ENCODE measurements around the gene ZNF45. TPM values are rescaled to one million over a fixed set of nuclear protein-coding genes. Genes with fewer than 3 reads are reported as not detected.
A peak's percentile ranks its signal among the peaks of the same experiment; 100 is the strongest.

The ZNF45 gene
- total RNA-seq, 2 donors from 2014 or later: 8.1 to 16.9 TPM

DNA sequence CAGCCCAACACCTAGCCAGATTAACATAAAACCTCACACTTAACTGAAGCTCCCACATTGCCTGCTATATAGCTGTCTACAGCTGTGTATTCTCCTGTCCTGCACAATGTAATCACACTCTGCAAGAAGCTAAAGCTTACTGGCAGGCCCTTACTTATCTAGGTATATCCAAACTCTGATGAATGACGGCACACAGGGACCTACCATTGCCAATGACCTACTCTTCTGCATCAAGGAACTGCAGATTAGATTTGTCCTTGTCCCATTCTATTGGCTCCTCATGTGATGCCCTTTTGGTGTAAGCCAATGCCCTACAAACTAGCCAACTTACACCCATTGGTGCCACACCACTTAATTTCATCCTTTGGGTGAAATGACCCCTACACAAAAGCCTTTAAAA is 26.4 kb downstream of the ZNF45 start:
- Histone ChIP-seq H3K27ac (no peak overlapping the region), H3K4me3 (no peak overlapping the region), H3K9me3 (peaks cover 84% of the 10 kb centered on the region), H3K27me3 (replicated peaks; ENCODE audit: insufficient read depth) (no peaks in the 10 kb centered on the region), H3K36me3 (peaks cover 7% of the 10 kb centered on the region), H3K4me1 (ENCODE audit: control insufficient read depth in 1 of 2, low read depth in 2 of 2) (no peaks in the 10 kb centered on the region)
- TF ChIP-seq, protein P1, sequence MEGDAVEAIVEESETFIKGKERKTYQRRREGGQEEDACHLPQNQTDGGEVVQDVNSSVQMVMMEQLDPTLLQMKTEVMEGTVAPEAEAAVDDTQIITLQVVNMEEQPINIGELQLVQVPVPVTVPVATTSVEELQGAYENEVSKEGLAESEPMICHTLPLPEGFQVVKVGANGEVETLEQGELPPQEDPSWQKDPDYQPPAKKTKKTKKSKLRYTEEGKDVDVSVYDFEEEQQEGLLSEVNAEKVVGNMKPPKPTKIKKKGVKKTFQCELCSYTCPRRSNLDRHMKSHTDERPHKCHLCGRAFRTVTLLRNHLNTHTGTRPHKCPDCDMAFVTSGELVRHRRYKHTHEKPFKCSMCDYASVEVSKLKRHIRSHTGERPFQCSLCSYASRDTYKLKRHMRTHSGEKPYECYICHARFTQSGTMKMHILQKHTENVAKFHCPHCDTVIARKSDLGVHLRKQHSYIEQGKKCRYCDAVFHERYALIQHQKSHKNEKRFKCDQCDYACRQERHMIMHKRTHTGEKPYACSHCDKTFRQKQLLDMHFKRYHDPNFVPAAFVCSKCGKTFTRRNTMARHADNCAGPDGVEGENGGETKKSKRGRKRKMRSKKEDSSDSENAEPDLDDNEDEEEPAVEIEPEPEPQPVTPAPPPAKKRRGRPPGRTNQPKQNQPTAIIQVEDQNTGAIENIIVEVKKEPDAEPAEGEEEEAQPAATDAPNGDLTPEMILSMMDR (IDR thresholded peaks at IDR 0.05): no peak
- ATAC-seq (ENCODE audit: insufficient number of reproducible peaks, low FRiP score, low read depth): no peak
- no peak for DNase-seq (ENCODE audit: low spot score)

DNA sequence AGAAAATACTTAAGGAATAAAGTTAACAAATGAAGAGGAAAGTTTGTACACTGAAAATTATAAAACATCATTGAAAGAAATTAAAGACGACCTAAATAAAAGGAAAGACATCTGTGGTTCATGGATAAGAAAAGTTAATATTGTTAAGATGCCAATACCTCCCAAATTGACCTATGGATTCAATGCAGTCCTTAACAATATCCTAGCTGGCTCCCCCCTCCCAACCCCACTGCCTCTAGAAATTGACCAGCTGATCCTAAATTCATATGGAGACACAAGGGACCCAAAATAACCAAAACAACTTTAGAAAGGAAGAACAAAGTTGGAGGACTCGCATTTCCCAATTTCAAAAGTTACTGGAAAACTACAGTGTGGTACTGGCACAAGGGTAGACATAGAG is 28.3 kb downstream of the ZNF45 start:
- H3K4me1 ChIP-seq (ENCODE audit: control insufficient read depth in 1 of 2, low read depth in 2 of 2): no peaks in the 10 kb centered on the region
- no peak overlapping the region for H3K4me3 ChIP-seq
- TF ChIP-seq, protein P1 (IDR thresholded peaks at IDR 0.05): no peak
- H3K9me3 ChIP-seq: peaks cover 69% of the 10 kb centered on the region
- no peak overlapping the region for H3K27ac ChIP-seq
- ATAC-seq (ENCODE audit: insufficient number of reproducible peaks, low FRiP score, low read depth): no peak
- H3K27me3 ChIP-seq (replicated peaks; ENCODE audit: insufficient read depth): no peaks in the 10 kb centered on the region
- DNase-seq (ENCODE audit: low spot score): no peak
- no peaks in the 10 kb centered on the region for H3K36me3 ChIP-seq

DNA sequence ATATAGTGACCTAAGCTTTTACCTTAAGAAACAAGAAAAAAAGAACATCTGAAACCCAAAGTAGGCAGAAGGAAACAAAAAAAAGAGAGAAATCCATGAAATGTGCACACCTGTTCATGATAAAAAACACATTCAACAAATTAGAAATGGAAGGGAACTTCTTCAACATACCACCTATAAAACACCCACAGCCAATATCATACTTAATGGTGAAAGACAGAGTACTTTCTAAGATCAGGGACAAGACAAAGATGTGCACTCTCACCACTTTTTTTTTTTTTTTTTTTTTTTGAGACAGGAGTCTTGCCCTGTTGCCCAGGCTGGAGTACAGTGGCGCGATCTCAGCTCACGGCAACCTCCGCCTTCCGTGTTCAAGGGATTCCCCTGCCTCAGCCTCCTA is 29.2 kb downstream of the ZNF45 start:
- Histone ChIP-seq H3K27ac (no peak overlapping the region), H3K4me1 (ENCODE audit: control insufficient read depth in 1 of 2, low read depth in 2 of 2) (no peaks in the 10 kb centered on the region), H3K27me3 (replicated peaks; ENCODE audit: insufficient read depth) (no peaks in the 10 kb centered on the region), H3K36me3 (no peaks in the 10 kb centered on the region), H3K4me3 (no peak overlapping the region), H3K9me3 (peaks cover 62% of the 10 kb centered on the region)
- DNase-seq (ENCODE audit: low spot score): no peak
- no peak for ATAC-seq (ENCODE audit: insufficient number of reproducible peaks, low FRiP score, low read depth)
- TF ChIP-seq, protein P1 (IDR thresholded peaks at IDR 0.05): no peak

DNA sequence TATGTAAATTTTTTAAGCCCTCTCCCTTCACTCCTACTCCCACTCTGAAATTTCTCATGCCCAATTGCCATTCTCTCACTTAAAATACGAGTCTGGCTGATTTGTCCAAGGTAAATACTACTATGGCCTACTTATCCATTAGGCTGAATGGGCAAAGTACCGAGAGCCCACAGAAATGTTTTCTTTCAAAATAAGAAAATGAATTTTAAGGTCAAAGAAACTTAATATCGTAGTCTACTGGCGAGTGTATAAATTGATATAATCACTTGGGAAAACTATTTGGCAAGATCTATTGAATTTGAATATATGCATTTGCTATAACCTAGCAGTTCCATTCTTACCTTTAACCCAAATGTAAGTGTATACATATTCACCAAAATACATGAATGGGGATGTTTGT is 32.7 kb downstream of the ZNF45 start:
- Histone ChIP-seq H3K27me3 (replicated peaks; ENCODE audit: insufficient read depth) (no peaks in the 10 kb centered on the region), H3K36me3 (no peaks in the 10 kb centered on the region), H3K4me3 (peak overlapping the region; percentile 71), H3K4me1 (ENCODE audit: control insufficient read depth in 1 of 2, low read depth in 2 of 2) (no peaks in the 10 kb centered on the region), H3K27ac (no peak overlapping the region), H3K9me3 (peaks cover 43% of the 10 kb centered on the region)
- TF ChIP-seq, protein P1 (IDR thresholded peaks at IDR 0.05): no peak
- DNase-seq (ENCODE audit: low spot score) (no peak), ATAC-seq (ENCODE audit: insufficient number of reproducible peaks, low FRiP score, low read depth) (no peak)

DNA sequence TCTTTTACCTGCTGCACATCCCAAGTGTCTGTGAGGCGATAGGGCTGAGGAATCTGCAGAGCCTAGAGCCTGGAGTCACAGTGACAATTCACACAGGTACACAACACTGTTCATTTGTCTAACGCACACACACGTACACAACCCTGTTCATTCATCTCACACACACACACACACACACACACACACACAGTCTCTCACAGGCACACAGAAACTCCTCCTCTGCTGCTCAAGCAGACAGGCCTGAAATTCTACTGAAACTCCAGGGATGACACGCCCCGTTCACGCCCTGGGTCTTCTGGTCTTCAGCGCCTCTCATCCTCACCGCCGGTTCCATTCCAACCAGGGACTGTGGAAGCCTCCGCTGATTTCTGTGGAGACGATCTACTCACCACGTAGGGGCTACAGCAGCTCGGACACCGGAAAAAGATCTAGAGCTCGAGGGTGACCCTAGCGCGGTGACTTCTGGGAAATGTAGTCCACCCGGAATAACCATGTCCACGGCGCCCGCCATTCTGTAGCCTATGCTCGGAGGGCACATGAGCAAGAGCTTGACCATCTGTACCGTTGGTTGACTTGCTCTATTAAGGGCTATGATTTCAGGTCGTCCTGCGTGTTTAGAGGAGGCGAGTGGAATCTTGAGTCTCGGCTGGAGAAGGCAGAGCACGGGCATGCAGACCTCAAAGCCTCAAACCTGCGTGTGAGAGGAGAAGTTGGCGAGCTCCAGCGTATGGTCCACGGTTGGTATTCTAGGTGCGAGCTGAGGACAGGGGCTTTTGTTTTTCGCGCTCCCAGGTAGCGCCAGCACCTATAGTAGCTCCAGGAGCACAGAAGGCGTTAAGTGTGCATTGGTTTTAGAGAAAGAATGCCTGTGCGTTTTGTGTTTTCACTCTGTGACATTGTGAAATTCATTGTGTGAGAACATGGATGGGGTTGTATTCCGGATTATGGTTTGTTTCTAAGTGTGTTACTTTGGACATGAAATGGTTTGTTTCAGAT is 33.4 kb downstream of the ZNF45 start:
- Histone ChIP-seq H3K9me3 (peaks cover 40% of the 10 kb centered on the region), H3K4me3 (peak overlapping the region; percentile 71), H3K27me3 (replicated peaks; ENCODE audit: insufficient read depth) (no peaks in the 10 kb centered on the region), H3K36me3 (no peaks in the 10 kb centered on the region), H3K4me1 (ENCODE audit: control insufficient read depth in 1 of 2, low read depth in 2 of 2) (no peaks in the 10 kb centered on the region), H3K27ac (no peak overlapping the region)
- no peak for ATAC-seq (ENCODE audit: insufficient number of reproducible peaks, low FRiP score, low read depth)
- TF ChIP-seq, protein P1 (IDR thresholded peaks at IDR 0.05): no peak
- no peak for DNase-seq (ENCODE audit: low spot score)

All from thoracic aorta (tissue), 2 donors.